Midbrain (tissue), 1 donor: ENCODE data around the gene C9orf72.
"Not testable (repeated sequence)": the region's sequence is repeated elsewhere in the genome, so short reads cannot be mapped to it uniquely, and the experiment has no call there.

Source experiments
- DNase-seq: peaks from one replicate; lab custom pipeline; 2025; lab: John Stamatoyannopoulos, UW

The C9orf72 gene

GRCh38 chr9:27514551-27514950 lies 58.7 kb downstream of the C9orf72 start:
- no peak for DNase-seq

- no peak for DNase-seq
Measured at GRCh38 chr9:27511771-27512170, 61.5 kb downstream of the C9orf72 start.

GRCh38 chr9:27510780-27511179 lies 62.5 kb downstream of the C9orf72 start:
- DNase-seq = no peak

GRCh38 chr9:27506981-27507380 lies 66.3 kb downstream of the C9orf72 start:
- no peak for DNase-seq

GRCh38 chr9:27505744-27506161 lies 67.5 kb downstream of the C9orf72 start:
- no peak for DNase-seq

- DNase-seq = no peak
Measured at GRCh38 chr9:27504259-27504658, 69.0 kb downstream of the C9orf72 start.

GRCh38 chr9:27503623-27504022 lies 69.7 kb downstream of the C9orf72 start:
- DNase-seq = no peak

GRCh38 chr9:27500902-27501301 lies 72.4 kb downstream of the C9orf72 start:
- DNase-seq = not testable (repeated sequence)

- DNase-seq = no peak
Measured at GRCh38 chr9:27499451-27499850, 73.8 kb downstream of the C9orf72 start.

- DNase-seq = peak; percentile 71
Measured at GRCh38 chr9:27497883-27498417, 75.3 kb downstream of the C9orf72 start.
